A673 (cell line): ENCODE results near the gene ADD3. TPM values are rescaled to one million over a fixed set of nuclear protein-coding genes. Genes with fewer than 3 reads are reported as not detected.

ENCODE experiments used
- BruUV-seq: library from RNA; stranded (reverse); fragments of 400-500 nt; replicated peaks from 2 replicates; lab custom pipeline; 2021; lab: Mats Ljungman, UMichigan
- CTCF ChIA-PET: fragments of 300-600 bp; sonication (Branson Sonifier 250); formaldehyde crosslinking; loops from one replicate; lab custom pipeline; 2022; ENCODE audit warnings: antibody characterized with exemption; lab: Charles Lee
- POLR2A ChIA-PET: fragments of 300-600 bp; sonication (Branson Sonifier 250); formaldehyde crosslinking; loops from one replicate; lab custom pipeline; 2022; ENCODE audit warnings: antibody characterized with exemption; ENCODE audit not compliant: low non-redundant PET; lab: Charles Lee
- DNase-seq: peaks from one replicate; pipeline ENCODE4 v3.0.0-alpha.2; 2015; ENCODE audit warnings: low spot score
- H3K27ac ChIP-seq: fragments of 200-600 bp; sonication (generic); 2 replicates; pipeline ENCODE4 v1.5.1; 2016; ENCODE audit warnings: mixed run types, low read depth, mild to moderate bottlenecking, mixed read lengths, antibody characterized with exemption, low read length; ENCODE audit not compliant: poor library complexity, severe bottlenecking
- H3K27me3 ChIP-seq: fragments of 200-600 bp; sonication (generic); replicated peaks from 2 replicates; pipeline ENCODE4 v1.6.1; 2017; ENCODE audit warnings: mixed run types, low read depth, mild to moderate bottlenecking, mixed read lengths, antibody characterized with exemption, low read length; ENCODE audit not compliant: insufficient read depth, poor library complexity
- H3K36me3 ChIP-seq: fragments of 200-600 bp; sonication (generic); 2 replicates; pipeline ENCODE4 v1.6.1; 2016; ENCODE audit warnings: mixed run types, mild to moderate bottlenecking, mixed read lengths, antibody characterized with exemption, low read length; ENCODE audit not compliant: insufficient read depth, poor library complexity, severe bottlenecking
- H3K4me1 ChIP-seq: fragments of 200-600 bp; sonication (generic); 2 replicates; pipeline ENCODE4 v1.6.1; 2017; ENCODE audit warnings: mixed run types, mild to moderate bottlenecking, mixed read lengths, antibody characterized with exemption, low read length; ENCODE audit not compliant: insufficient read depth, poor library complexity, severe bottlenecking
- H3K4me3 ChIP-seq: fragments of 200-600 bp; sonication (generic); 2 replicates; pipeline ENCODE4 v1.5.1; 2016; ENCODE audit warnings: low read depth, mixed run types, mild to moderate bottlenecking, mixed read lengths, low read length; ENCODE audit not compliant: poor library complexity, severe bottlenecking
- H3K9me3 ChIP-seq: fragments of 200-600 bp; sonication (generic); 2 replicates; pipeline ENCODE4 v1.6.1; 2016; ENCODE audit warnings: mixed run types, low read depth, mild to moderate bottlenecking, mixed read lengths, antibody characterized with exemption, low read length; ENCODE audit not compliant: poor library complexity, severe bottlenecking
- CTCF ChIP-seq: fragments of 300-800, 200-600 bp; sonication (generic); conservative IDR thresholded peaks from 2 replicates; pipeline ENCODE4 v1.5.1; 2017; ENCODE audit warnings: low read depth, mild to moderate bottlenecking, antibody characterized with exemption, low read length, moderate library complexity, mixed read lengths
- EZH2 ChIP-seq: fragments of 200-600 bp; sonication (generic); IDR thresholded peaks from 2 replicates; pipeline ENCODE4 v1.6.1; 2017; ENCODE audit warnings: borderline replicate concordance, low read depth, mild to moderate bottlenecking, mixed read lengths, antibody characterized with exemption, low read length; ENCODE audit not compliant: poor library complexity, severe bottlenecking
- intact Hi-C: fragments of 100-400 bp; cut with micrococcal nuclease; formaldehyde crosslinking; loops from one replicate; pipeline ENCODE4 v1.10.0; 2022; ENCODE audit not compliant: unreplicated experiment
- total RNA-seq: library from RNA; stranded (reverse); gene quantifications from 2 replicates; pipeline ENCODE4 v1.2.3, GENCODE V29; 2021

Gene ADD3
- total RNA-seq, 1 experiment from 2014 or later = 82.9 TPM

GRCh38 chr10:110039254-110039653 lies 31.5 kb downstream of the ADD3 start:
- intact Hi-C loops = no loop called here
- BruUV-seq = no TSS peak

GRCh38 chr10:110040108-110040507 lies 32.3 kb downstream of the ADD3 start:
- TF ChIP-seq CTCF (no peak), EZH2 (no peak)
- no peaks in the 10 kb centered on the region for H3K36me3 ChIP-seq
- H3K27ac ChIP-seq = no peak overlapping the region
- CTCF ChIA-PET = no interaction called here
- no peaks in the 10 kb centered on the region for H3K9me3 ChIP-seq
- H3K4me1 ChIP-seq = no peaks in the 10 kb centered on the region
- no peak for DNase-seq
- H3K4me3 ChIP-seq = no peak overlapping the region
- BruUV-seq = no TSS peak
- intact Hi-C loops = no loop called here
- POLR2A ChIA-PET = no interaction called here
- no peaks in the 10 kb centered on the region for H3K27me3 ChIP-seq

More at GRCh38 chr10:110039254-110039653, 31.5 kb downstream of the ADD3 start:
- Histone ChIP-seq H3K27ac (no peak overlapping the region), H3K36me3 (no peaks in the 10 kb centered on the region), H3K4me1 (no peaks in the 10 kb centered on the region), H3K4me3 (no peak overlapping the region), H3K27me3 (no peaks in the 10 kb centered on the region), H3K9me3 (no peaks in the 10 kb centered on the region)
- no peak for TF ChIP-seq CTCF
- TF ChIP-seq EZH2 = no peak
- no peak for DNase-seq
- CTCF ChIA-PET = no interaction called here
- POLR2A ChIA-PET = no interaction called here

GRCh38 chr10:110040767-110041478 lies 33.1 kb downstream of the ADD3 start:
- POLR2A ChIA-PET = no interaction called here
- no peak overlapping the region for H3K4me3 ChIP-seq
- no peak for DNase-seq
- H3K27me3 ChIP-seq = no peaks in the 10 kb centered on the region
- no peaks in the 10 kb centered on the region for H3K9me3 ChIP-seq
- H3K36me3 ChIP-seq = no peaks in the 10 kb centered on the region
- TF ChIP-seq EZH2 (no peak), CTCF (no peak)
- H3K4me1 ChIP-seq = no peaks in the 10 kb centered on the region
- CTCF ChIA-PET = no interaction called here
- intact Hi-C loops = no loop called here
- H3K27ac ChIP-seq = no peak overlapping the region
- BruUV-seq = no TSS peak
